HL-60 (cell line): ENCODE measurements around the gene CENPV.

ENCODE experiments used
- DNase-seq, 2 experiments: peaks; one replicate each; pipeline ENCODE4 v3.0.0-alpha.2; 2010 to 2020; ENCODE audit warnings: low read depth in 1 of 2, low spot score in 1 of 2
- H3K27ac ChIP-seq: fragments of 250-450 bp; sonication (Bioruptor Pico); replicated peaks from 2 replicates; pipeline ENCODE4 v1.5.1; 2020; ENCODE audit warnings: mild to moderate bottlenecking, moderate library complexity
- H3K27me3 ChIP-seq: fragments of 250-450 bp; sonication (Bioruptor Pico); 2 replicates; pipeline ENCODE4 v1.5.1; 2021; ENCODE audit warnings: mild to moderate bottlenecking, moderate library complexity; ENCODE audit not compliant: insufficient read depth, poor library complexity, severe bottlenecking
- H3K4me3 ChIP-seq: replicated peaks from 2 replicates; pipeline ENCODE4 v1.5.1; 2011; ENCODE audit warnings: mild to moderate bottlenecking, control low read depth, low read length; ENCODE audit not compliant: insufficient read depth
- GABPA ChIP-seq: IDR thresholded peaks from 2 replicates; pipeline ENCODE4 v1.6.1; 2012; ENCODE audit warnings: low read depth
- POLR2AphosphoS5 ChIP-seq: IDR thresholded peaks from 2 replicates; pipeline ENCODE4 v1.6.1; 2012; ENCODE audit warnings: low read depth
- SPI1 ChIP-seq: IDR thresholded peaks from 2 replicates; pipeline ENCODE4 v1.6.1; 2012; ENCODE audit warnings: low read depth, mild to moderate bottlenecking, borderline replicate concordance
- TF ChIP-seq, protein P1 (sequence below): IDR thresholded peaks from one replicate; pipeline ENCODE4 v1.5.1; 2011; ENCODE audit warnings: low read length, control low read depth, inconsistent platforms; ENCODE audit not compliant: insufficient read depth
- TF ChIP-seq, protein P2 (sequence below): IDR thresholded peaks from 2 replicates; pipeline ENCODE4 v1.6.1; 2012; ENCODE audit warnings: low read depth; ENCODE audit not compliant: insufficient replicate concordance

The CENPV gene

DNA sequence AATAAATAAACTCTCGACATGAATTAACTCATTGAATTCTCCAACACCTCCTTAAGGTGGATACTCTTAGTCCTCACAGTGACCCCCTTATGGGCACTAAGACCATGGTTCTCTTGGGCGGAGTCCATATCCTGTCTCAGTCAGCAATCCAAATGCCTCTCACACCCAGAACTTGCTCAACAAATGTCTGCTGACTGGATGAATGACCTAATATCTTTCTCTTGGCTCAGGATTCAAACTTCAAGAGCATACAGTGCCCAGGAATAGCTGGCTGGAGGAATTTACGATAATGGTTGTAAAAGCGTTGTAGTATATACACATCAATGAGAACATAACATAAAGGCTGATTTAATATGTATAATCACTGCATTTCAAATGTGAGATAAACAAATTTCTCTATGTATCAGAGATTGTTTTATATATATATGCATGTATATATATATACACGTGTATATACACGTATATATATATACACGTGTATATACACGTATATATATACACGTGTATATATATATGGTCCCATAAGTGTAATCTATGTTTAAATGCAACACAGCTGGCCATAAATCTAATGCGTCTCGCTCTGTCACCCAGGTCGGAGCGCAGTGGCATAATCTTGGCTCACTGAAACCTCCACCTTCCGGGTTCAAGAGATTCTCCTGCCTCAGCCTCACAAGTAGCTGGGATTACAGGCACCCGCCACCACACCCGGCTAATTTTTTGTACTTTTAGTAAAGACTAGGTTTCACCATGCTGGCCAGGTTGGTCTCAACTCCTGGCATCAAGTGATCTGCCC is 21.1 kb upstream of the CENPV start:
- no peak for TF ChIP-seq SPI1
- no peak for TF ChIP-seq POLR2AphosphoS5
- TF ChIP-seq, protein P1, sequence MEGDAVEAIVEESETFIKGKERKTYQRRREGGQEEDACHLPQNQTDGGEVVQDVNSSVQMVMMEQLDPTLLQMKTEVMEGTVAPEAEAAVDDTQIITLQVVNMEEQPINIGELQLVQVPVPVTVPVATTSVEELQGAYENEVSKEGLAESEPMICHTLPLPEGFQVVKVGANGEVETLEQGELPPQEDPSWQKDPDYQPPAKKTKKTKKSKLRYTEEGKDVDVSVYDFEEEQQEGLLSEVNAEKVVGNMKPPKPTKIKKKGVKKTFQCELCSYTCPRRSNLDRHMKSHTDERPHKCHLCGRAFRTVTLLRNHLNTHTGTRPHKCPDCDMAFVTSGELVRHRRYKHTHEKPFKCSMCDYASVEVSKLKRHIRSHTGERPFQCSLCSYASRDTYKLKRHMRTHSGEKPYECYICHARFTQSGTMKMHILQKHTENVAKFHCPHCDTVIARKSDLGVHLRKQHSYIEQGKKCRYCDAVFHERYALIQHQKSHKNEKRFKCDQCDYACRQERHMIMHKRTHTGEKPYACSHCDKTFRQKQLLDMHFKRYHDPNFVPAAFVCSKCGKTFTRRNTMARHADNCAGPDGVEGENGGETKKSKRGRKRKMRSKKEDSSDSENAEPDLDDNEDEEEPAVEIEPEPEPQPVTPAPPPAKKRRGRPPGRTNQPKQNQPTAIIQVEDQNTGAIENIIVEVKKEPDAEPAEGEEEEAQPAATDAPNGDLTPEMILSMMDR = no peak
- H3K27me3 ChIP-seq = no peaks in the 10 kb centered on the region
- no peak overlapping the region for H3K27ac ChIP-seq
- no peak overlapping the region for H3K4me3 ChIP-seq
- DNase-seq = no peak

DNA sequence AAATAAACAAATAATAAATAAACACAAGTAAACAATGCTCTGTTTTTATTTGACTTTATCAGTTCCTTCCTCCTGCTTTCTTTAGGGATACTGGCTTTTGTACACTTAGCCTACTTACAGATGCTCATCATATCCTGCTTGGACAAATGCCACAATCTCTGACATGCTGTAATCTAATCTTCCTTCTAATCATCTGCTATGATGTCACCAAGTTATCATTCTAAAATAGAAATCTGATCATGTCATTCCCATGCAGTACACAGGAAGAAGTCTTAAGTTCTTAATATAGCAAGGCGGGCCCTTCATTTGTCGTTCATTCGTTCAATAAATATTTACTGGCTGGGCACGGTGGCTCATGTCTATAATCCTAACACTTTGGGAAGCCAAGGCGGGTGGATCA is 18.5 kb upstream of the CENPV start:
- TF ChIP-seq, protein P2, sequence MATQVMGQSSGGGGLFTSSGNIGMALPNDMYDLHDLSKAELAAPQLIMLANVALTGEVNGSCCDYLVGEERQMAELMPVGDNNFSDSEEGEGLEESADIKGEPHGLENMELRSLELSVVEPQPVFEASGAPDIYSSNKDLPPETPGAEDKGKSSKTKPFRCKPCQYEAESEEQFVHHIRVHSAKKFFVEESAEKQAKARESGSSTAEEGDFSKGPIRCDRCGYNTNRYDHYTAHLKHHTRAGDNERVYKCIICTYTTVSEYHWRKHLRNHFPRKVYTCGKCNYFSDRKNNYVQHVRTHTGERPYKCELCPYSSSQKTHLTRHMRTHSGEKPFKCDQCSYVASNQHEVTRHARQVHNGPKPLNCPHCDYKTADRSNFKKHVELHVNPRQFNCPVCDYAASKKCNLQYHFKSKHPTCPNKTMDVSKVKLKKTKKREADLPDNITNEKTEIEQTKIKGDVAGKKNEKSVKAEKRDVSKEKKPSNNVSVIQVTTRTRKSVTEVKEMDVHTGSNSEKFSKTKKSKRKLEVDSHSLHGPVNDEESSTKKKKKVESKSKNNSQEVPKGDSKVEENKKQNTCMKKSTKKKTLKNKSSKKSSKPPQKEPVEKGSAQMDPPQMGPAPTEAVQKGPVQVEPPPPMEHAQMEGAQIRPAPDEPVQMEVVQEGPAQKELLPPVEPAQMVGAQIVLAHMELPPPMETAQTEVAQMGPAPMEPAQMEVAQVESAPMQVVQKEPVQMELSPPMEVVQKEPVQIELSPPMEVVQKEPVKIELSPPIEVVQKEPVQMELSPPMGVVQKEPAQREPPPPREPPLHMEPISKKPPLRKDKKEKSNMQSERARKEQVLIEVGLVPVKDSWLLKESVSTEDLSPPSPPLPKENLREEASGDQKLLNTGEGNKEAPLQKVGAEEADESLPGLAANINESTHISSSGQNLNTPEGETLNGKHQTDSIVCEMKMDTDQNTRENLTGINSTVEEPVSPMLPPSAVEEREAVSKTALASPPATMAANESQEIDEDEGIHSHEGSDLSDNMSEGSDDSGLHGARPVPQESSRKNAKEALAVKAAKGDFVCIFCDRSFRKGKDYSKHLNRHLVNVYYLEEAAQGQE = no peak
- TF ChIP-seq GABPA = no peak
- no peak for TF ChIP-seq SPI1
- TF ChIP-seq, protein P1 = no peak
- no peak for TF ChIP-seq POLR2AphosphoS5
- no peaks in the 10 kb centered on the region for H3K27me3 ChIP-seq
- H3K4me3 ChIP-seq = no peak overlapping the region
- H3K27ac ChIP-seq = no peak overlapping the region
- no peak for DNase-seq

DNA sequence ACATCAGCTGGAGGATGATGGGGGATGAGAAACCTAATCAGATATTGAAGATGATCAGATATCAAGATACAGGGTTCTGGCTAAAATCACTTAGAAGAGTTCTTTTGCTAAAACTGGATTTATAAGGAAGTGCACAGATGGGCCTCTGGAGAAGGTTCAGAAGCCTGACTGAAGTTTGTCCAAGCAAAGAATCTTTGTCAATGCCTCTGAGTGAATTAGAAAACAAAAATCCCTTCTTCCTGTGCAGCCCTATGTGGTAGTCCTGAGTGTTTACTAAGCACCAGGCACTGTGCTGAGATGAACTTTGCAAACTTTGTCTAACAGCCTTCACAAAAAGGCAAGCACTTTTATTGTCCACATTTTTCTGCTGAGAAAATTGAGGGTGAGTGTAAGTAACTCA is 11.4 kb upstream of the CENPV start:
- DNase-seq = no peak
- no peak overlapping the region for H3K4me3 ChIP-seq
- TF ChIP-seq GABPA (no peak), POLR2AphosphoS5 (no peak), SPI1 (no peak; the same call in 1 of the 2 replicates)
- TF ChIP-seq, protein P2 = no peak
- TF ChIP-seq, protein P1 = no peak
- H3K27ac ChIP-seq = no peak overlapping the region
- no peaks in the 10 kb centered on the region for H3K27me3 ChIP-seq
